Measurements from ENCODE around the gene HEY2.
A peak's percentile ranks its signal among the peaks of the same experiment; 100 is the strongest.
"Not testable (repeated sequence)": the region's sequence is repeated elsewhere in the genome, so short reads cannot be mapped to it uniquely, and the experiment has no call there.

The HEY2 gene

DNA sequence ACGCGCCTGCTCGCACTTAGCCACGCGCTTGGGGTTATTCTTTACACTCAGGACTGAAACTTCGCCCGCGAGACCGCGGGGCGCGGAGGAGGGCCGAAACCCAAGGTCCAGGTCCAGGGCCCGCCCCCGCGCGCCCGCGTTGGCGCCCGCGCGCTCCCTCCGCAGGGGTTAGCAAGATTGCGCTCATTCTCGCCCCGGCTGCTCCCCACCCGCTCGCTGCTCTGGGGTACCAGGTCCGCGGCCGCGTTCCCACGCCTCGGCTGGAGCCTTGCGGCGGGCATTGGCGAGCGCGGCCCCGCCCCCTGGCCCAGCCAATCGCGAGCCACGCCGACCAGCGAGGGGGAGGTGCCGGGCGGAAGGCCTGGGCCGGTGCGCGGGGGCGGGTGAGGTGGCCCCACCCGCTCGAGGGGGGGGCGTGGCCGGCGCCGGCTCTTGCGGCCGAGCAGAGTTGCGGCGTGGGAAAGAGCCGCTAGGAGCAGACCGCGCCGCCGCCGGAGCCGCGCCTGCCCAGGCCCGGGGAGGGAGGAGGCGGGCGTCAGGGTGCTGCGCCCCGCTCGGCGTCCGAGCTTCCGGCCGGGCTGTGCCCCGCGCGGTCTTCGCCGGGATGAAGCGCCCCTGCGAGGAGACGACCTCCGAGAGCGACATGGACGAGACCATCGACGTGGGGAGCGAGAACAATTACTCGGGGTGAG is at the start of gene HEY2:
HEY2 (plus strand) TSS at position 460 of the 692 bp plus-strand sequence; CDS start at position 605, 145 bp downstream.
- H3K27me3 ChIP-seq (ENCODE audit: insufficient read depth, low read length) = peaks cover 87% of the 10 kb centered on the region
- H3K27ac ChIP-seq (ENCODE audit: low read depth, low read length) = no peak within 1 kb of the TSS
- H2AFZ ChIP-seq (ENCODE audit: low read length, unreplicated experiment) = peak within 1 kb of the TSS; percentile 83
- peaks cover 7% of the 10 kb centered on the region for H3K4me1 ChIP-seq (ENCODE audit: control insufficient read depth, insufficient read depth, low read length, unreplicated experiment)
- no peaks in the 10 kb centered on the region for H3K36me3 ChIP-seq (ENCODE audit: insufficient read depth, low read length)
- H3K79me2 ChIP-seq (ENCODE audit: control insufficient read depth, insufficient read depth, low read length, unreplicated experiment) = no peaks in the 10 kb centered on the region
- peak within 1 kb of the TSS; percentile 79 for H3K4me3 ChIP-seq (ENCODE audit: low read depth, low read length)

DNA sequence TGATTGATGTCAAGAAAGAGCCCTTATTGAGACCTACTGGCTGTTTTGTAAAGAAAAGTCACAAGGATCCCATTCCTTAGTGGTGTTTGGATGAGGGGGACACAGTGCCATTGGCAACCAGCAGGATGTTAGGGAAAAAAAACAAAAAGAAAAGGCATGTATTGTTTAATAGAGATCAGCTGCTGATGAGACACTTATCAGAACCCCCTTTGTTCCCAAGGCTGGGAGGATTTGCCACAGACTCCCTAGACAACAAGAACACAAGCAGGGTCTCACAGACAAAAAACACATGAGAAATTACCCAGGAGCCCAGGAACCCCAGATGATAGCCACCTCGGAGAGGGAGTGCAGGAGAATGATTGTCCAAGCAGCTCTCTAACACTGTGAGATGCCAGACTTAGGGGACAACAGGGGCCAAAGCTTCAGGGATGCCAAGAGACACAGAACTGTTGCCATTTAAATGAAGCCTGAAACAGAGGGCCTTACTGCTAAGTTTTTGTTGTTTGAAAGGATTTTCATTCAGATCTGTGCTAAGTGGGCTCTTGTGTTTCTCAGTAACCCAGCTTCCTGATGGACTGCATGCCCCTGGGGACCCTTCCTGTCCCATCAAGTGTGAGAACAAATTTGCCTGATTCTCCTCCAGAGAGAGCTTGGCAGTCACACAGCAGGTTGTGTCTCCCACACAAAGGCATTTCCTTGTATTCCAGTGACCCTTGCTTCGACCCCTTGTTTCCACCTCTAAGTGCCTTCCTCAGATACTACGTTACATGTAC is 48.7 kb upstream of the HEY2 start:
- no peak overlapping the region for H2AFZ ChIP-seq (ENCODE audit: low read length, unreplicated experiment)
- no peak overlapping the region for H3K4me3 ChIP-seq (ENCODE audit: low read depth, low read length)
- H3K4me1 ChIP-seq (ENCODE audit: control insufficient read depth, insufficient read depth, low read length, unreplicated experiment) = no peaks in the 10 kb centered on the region
- H3K27ac ChIP-seq (ENCODE audit: low read depth, low read length) = no peak overlapping the region
- peaks cover 37% of the 10 kb centered on the region for H3K27me3 ChIP-seq (ENCODE audit: insufficient read depth, low read length)
- no peaks in the 10 kb centered on the region for H3K36me3 ChIP-seq (ENCODE audit: insufficient read depth, low read length)
- no peaks in the 10 kb centered on the region for H3K79me2 ChIP-seq (ENCODE audit: control insufficient read depth, insufficient read depth, low read length, unreplicated experiment)

DNA sequence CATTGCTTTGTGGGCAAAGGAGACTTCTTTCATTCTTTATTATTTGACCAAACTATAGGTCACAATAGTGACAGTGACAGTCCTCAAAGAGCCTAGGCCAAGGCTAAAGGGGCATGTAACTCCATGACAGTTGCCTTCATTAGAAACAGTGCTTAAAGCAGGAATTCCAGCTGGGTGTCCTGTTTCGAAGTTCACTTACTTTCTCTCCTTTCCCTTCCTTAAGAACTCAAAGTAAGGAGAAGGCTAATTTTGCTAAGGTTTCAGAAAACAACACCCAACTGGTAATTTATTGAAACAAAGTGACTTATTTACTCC is 48.1 kb upstream of the HEY2 start:
- H3K79me2 ChIP-seq (ENCODE audit: control insufficient read depth, insufficient read depth, low read length, unreplicated experiment) = no peaks in the 10 kb centered on the region
- peaks cover 37% of the 10 kb centered on the region for H3K27me3 ChIP-seq (ENCODE audit: insufficient read depth, low read length)
- no peak overlapping the region for H2AFZ ChIP-seq (ENCODE audit: low read length, unreplicated experiment)
- no peaks in the 10 kb centered on the region for H3K36me3 ChIP-seq (ENCODE audit: insufficient read depth, low read length)
- H3K4me1 ChIP-seq (ENCODE audit: control insufficient read depth, insufficient read depth, low read length, unreplicated experiment) = no peaks in the 10 kb centered on the region
- H3K4me3 ChIP-seq (ENCODE audit: low read depth, low read length) = no peak overlapping the region
- H3K27ac ChIP-seq (ENCODE audit: low read depth, low read length) = no peak overlapping the region

DNA sequence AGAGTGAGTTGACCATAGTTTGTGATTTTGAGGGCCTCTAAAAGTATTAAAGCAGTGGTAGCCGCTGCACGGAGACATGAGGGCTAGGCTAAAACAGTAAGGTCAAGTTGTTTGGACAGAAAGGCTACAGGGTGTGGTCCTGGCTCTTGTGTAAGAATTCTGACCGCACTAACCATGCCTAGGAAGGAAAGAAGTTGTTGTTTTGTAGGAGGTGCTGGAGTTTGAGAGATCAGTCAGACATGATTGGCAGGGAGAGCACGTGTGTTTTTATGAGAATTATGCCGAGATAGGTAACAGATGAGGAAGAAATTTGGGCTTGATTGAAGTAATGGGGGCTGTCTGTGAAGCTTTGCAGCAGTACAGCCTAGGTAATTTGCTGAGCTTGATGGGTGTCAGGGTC is 45.5 kb upstream of the HEY2 start:
- not testable (repeated sequence) for H3K4me3 ChIP-seq (ENCODE audit: low read depth, low read length); H3K27ac ChIP-seq (ENCODE audit: low read depth, low read length); H2AFZ ChIP-seq (ENCODE audit: low read length, unreplicated experiment); H3K36me3 ChIP-seq (ENCODE audit: insufficient read depth, low read length); H3K4me1 ChIP-seq (ENCODE audit: control insufficient read depth, insufficient read depth, low read length, unreplicated experiment); H3K79me2 ChIP-seq (ENCODE audit: control insufficient read depth, insufficient read depth, low read length, unreplicated experiment)
- H3K27me3 ChIP-seq (ENCODE audit: insufficient read depth, low read length) = peaks cover 24% of the 10 kb centered on the region

DNA sequence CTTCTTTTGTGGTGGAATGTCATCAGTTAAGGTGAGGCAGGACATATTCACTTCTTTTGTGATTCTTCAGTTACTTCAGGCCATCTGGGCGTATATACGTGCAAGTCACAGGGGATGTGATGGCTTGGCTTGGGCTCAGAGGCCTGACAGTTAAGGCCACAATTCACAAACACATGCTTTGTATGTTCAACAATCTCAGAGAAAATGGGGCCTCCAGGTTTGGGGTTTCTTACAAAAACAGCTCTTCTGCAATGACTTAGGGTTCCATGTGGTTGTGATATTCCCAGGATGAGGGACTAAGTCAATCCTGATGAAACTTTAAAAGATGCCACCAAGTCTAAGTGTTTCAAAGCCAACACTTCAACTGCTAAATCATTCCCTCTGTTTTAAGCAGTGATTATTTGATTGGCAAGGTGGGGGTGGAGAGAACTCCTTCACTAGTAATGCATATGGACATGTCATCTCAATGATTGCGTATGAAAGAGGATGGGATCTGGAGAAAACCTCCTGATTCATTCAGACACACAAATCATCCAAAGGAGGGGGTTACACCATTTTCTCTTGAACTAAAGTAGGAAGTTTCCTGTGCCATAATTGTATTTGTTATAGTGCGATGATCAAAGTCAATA is 41.7 kb upstream of the HEY2 start:
- Histone ChIP-seq H3K27me3 (ENCODE audit: insufficient read depth, low read length) (peaks cover 15% of the 10 kb centered on the region), H3K36me3 (ENCODE audit: insufficient read depth, low read length) (no peaks in the 10 kb centered on the region), H3K79me2 (ENCODE audit: control insufficient read depth, insufficient read depth, low read length, unreplicated experiment) (no peaks in the 10 kb centered on the region), H3K4me3 (ENCODE audit: low read depth, low read length) (no peak overlapping the region), H3K27ac (ENCODE audit: low read depth, low read length) (no peak overlapping the region), H3K4me1 (ENCODE audit: control insufficient read depth, insufficient read depth, low read length, unreplicated experiment) (no peaks in the 10 kb centered on the region), H2AFZ (ENCODE audit: low read length, unreplicated experiment) (no peak overlapping the region)

DNA sequence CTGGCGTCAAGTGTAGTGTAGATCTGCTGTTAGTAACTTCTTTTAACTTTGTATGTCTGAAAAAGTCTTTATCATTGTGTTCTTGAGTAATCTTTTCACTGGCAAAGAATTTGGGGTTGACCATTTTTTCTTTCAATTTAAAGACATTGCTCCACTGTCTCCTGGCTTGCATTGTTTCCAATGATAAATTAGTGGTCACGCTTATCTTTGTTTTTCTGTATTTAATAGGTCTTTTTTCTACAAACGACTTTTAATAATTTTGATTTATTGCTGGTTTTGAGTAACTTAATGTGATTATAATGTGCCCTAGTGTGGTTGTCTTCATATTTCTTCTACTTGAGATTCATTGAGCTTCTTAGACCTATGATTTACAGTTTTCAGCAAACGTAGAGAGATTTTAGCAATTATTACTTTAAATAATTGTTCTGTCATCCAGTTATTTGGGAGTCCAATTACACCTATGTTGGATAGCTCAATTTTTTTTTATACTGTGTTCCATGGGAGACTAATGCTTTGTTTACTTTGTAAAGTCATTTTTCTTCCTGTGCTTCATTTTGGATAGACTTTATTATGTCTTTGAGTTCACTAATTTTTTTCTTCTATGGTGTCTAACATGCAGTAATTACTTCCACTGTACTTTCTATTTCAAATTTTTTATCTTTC is 38.3 kb upstream of the HEY2 start:
- no peaks in the 10 kb centered on the region for H3K4me1 ChIP-seq (ENCODE audit: control insufficient read depth, insufficient read depth, low read length, unreplicated experiment)
- H3K36me3 ChIP-seq (ENCODE audit: insufficient read depth, low read length) = no peaks in the 10 kb centered on the region
- H3K4me3 ChIP-seq (ENCODE audit: low read depth, low read length) = no peak overlapping the region
- peaks cover 15% of the 10 kb centered on the region for H3K27me3 ChIP-seq (ENCODE audit: insufficient read depth, low read length)
- H2AFZ ChIP-seq (ENCODE audit: low read length, unreplicated experiment) = no peak overlapping the region
- no peak overlapping the region for H3K27ac ChIP-seq (ENCODE audit: low read depth, low read length)
- H3K79me2 ChIP-seq (ENCODE audit: control insufficient read depth, insufficient read depth, low read length, unreplicated experiment) = no peaks in the 10 kb centered on the region

DNA sequence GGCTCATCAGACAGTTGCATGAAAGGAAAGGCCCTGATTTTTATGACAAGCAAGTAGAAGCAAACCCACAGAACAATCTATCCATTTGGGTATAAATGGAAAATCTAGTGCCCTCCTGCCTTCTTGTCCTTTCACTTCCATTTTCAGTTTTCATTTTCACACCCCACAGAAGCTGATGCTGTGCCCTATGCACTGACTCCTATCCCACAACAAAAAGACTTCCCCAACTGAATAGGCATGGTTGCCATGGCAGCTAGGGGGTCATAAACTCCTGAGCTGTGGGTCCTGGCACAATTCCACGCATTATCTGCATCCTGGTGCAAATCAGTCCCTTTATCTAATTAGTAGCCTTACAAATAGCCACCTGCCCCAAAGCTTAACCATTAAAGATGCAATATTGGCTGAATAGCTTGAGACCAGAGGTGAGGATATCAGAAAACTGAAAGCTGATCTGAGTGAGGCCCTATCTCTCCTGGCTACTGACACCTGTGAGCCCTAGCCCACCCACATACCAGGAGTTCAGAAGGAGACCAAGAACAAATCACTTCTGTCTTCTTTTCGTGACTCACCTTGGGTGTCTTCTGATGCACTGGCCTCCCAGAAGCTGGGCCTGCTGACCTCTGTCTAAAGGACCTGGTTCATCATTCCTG is 34.9 kb upstream of the HEY2 start:
- H3K27me3 ChIP-seq (ENCODE audit: insufficient read depth, low read length) = peaks cover 3% of the 10 kb centered on the region
- H3K27ac ChIP-seq (ENCODE audit: low read depth, low read length) = no peak overlapping the region
- no peaks in the 10 kb centered on the region for H3K4me1 ChIP-seq (ENCODE audit: control insufficient read depth, insufficient read depth, low read length, unreplicated experiment)

DNA sequence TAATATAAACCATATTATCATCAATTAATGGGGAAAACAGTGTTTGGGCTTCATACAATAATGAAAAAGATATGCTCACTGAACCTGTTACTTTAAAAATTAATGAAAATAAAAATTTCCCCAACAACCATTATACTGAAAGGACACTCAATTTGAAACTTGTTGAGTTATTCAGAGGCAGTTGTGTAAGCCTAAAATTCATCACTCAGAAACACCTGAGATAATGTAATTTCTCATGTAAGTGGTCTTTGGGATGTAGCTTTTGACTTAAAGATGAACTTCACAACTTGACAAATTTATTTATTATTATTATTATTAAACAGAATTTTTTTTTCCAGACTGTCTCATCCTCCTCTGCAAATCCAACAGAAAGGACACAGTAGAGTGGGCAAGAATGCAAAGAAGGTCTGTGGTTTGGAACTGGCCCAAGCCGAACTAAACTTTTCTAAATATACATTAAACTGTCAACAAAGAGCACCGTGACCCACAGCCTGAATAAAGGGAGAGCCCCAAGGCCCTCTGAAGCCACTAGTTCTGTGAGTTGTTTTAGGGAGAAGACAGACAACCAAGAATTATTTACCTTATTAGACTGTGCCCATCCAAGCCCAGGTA is 32.2 kb upstream of the HEY2 start:
- Histone ChIP-seq H3K4me1 (ENCODE audit: control insufficient read depth, insufficient read depth, low read length, unreplicated experiment) (no peaks in the 10 kb centered on the region), H3K27ac (ENCODE audit: low read depth, low read length) (no peak overlapping the region), H3K27me3 (ENCODE audit: insufficient read depth, low read length) (peaks cover 6% of the 10 kb centered on the region), H3K36me3 (ENCODE audit: insufficient read depth, low read length) (no peaks in the 10 kb centered on the region), H3K79me2 (ENCODE audit: control insufficient read depth, insufficient read depth, low read length, unreplicated experiment) (no peaks in the 10 kb centered on the region), H3K4me3 (ENCODE audit: low read depth, low read length) (no peak overlapping the region), H2AFZ (ENCODE audit: low read length, unreplicated experiment) (no peak overlapping the region)

More for the DNA sequence above, 34.9 kb upstream of the HEY2 start:
- Histone ChIP-seq H3K4me3 (ENCODE audit: low read depth, low read length) (no peak overlapping the region), H3K36me3 (ENCODE audit: insufficient read depth, low read length) (no peaks in the 10 kb centered on the region), H3K79me2 (ENCODE audit: control insufficient read depth, insufficient read depth, low read length, unreplicated experiment) (no peaks in the 10 kb centered on the region), H2AFZ (ENCODE audit: low read length, unreplicated experiment) (no peak overlapping the region)

DNA sequence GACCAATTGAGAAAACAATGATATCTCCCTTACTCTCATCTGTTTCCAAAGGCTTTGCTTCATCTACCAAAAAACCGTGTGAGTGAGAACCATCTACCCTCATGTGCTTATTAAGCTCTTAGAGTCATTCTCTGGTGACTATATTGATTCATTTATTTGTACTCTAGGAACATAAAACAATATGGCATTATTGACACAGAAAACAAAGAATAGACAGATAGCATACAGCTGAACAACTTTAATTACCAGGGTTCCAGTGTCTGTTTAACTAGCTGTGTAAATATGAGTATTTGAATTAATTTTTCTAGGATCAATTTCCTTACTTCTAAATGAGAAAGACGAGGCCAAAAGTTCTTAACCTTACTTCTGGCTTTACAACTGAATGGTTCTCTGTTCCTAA is 31.3 kb upstream of the HEY2 start:
- no peaks in the 10 kb centered on the region for H3K36me3 ChIP-seq (ENCODE audit: insufficient read depth, low read length)
- H3K79me2 ChIP-seq (ENCODE audit: control insufficient read depth, insufficient read depth, low read length, unreplicated experiment) = no peaks in the 10 kb centered on the region
- H3K27me3 ChIP-seq (ENCODE audit: insufficient read depth, low read length) = peaks cover 12% of the 10 kb centered on the region
- no peaks in the 10 kb centered on the region for H3K4me1 ChIP-seq (ENCODE audit: control insufficient read depth, insufficient read depth, low read length, unreplicated experiment)
- H2AFZ ChIP-seq (ENCODE audit: low read length, unreplicated experiment) = no peak overlapping the region
- no peak overlapping the region for H3K4me3 ChIP-seq (ENCODE audit: low read depth, low read length)
- no peak overlapping the region for H3K27ac ChIP-seq (ENCODE audit: low read depth, low read length)

DNA sequence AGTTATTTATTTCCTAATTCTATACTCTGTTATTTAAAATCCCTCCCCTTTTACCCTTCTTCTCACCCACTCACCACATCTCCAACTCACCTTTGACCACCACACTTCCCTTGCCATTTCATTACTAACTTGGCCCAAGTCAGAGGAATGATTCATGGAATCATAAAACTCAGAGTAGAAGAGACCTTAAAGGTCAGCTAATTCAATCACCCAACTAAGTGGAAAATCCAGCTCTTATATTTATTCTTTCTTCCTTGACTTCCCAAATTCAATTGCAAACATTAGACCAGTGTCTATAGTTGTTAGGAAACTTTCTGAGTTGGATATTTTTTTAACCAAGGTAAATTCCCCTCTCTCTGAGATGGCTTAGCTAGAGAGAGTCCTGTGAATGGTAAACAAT is 26.5 kb upstream of the HEY2 start:
- Histone ChIP-seq H3K79me2 (ENCODE audit: control insufficient read depth, insufficient read depth, low read length, unreplicated experiment) (no peaks in the 10 kb centered on the region), H3K27ac (ENCODE audit: low read depth, low read length) (no peak overlapping the region), H3K4me1 (ENCODE audit: control insufficient read depth, insufficient read depth, low read length, unreplicated experiment) (no peaks in the 10 kb centered on the region), H3K4me3 (ENCODE audit: low read depth, low read length) (no peak overlapping the region), H2AFZ (ENCODE audit: low read length, unreplicated experiment) (no peak overlapping the region), H3K27me3 (ENCODE audit: insufficient read depth, low read length) (peaks cover 32% of the 10 kb centered on the region), H3K36me3 (ENCODE audit: insufficient read depth, low read length) (no peaks in the 10 kb centered on the region)

Measured in ACC112 (cell line).